NCI-H2107 (cell line): Measurements from ENCODE around the gene PCDHGA1.
"Not testable (repeated sequence)": the region's sequence is repeated elsewhere in the genome, so short reads cannot be mapped to it uniquely, and the experiment has no call there.

Experiments used
- DNase-seq: peaks from one replicate; lab custom pipeline; 2025; lab: John Stamatoyannopoulos, UW

Gene PCDHGA1

DNA sequence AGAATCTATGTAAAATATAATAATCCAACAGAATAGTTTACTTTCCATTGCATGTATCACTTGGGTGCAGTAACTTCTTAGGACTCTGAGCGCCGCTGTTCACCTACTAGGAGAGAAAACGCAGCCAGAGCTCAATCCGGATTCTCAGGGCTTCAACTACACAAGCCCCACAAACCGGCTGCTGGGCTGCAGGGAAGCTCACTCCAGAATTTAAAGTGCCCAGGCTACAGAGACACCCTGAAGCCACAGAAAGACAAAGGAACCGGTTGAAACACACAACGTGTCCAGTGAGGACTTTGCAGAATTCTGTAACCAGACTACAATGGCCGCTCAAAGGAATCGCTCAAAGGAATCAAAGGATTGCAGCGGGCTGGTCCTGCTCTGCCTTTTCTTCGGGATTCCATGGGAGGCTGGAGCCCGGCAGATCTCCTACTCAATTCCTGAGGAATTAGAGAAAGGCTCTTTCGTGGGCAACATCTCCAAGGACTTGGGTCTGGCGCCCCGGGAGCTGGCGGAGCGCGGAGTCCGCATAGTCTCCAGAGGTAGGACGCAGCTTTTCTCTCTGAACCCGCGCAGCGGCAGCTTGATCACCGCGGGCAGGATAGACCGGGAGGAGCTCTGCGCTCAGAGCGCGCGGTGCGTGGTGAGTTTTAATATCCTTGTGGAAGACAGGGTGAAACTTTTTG is 82.7 kb downstream of the PCDHGA1 start, which contains the start of gene PCDHGA10:
Gene PCDHGA10, plus strand, starts transcription at position 134 of the 686 bp plus-strand sequence. Its CDS starts 189 bp downstream, at position 323.
- DNase-seq = no peak

DNA sequence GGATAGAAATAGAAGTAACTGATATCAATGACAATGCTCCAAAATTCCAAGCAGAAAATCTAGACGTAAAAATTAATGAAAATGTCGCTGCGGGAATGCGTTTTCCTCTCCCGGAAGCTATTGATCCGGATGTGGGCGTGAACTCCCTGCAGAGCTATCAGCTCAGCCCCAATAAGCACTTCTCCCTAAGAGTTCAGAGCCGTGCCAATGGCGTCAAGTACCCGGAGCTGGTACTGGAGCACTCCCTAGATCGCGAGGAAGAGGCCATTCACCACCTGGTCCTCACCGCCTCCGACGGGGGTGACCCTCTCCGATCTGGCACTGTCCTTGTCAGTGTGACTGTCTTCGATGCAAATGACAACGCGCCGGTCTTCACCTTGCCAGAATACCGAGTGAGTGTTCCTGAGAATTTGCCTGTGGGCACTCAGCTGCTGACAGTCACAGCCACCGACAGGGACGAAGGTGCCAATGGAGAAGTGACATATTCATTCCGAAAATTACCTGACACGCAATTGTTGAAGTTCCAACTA is 83.3 kb downstream of the PCDHGA1 start:
- DNase-seq = no peak

GRCh38 chr5:141414548-141415274 is 84.4 kb downstream of the PCDHGA1 start:
- DNase-seq = not testable (repeated sequence)

DNA sequence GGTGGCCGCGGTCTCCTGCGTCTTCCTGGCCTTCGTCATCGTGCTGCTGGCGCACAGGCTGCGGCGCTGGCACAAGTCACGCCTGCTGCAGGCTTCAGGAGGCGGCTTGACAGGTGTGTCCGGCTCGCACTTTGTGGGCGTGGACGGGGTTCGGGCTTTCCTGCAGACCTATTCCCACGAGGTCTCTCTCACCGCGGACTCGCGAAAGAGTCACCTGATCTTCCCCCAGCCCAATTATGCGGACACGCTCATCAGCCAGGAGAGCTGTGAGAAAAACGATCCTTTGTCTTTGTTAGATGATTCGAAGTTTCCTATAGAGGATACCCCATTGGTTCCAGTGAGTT is 84.9 kb downstream of the PCDHGA1 start:
- DNase-seq = not testable (repeated sequence)

DNA sequence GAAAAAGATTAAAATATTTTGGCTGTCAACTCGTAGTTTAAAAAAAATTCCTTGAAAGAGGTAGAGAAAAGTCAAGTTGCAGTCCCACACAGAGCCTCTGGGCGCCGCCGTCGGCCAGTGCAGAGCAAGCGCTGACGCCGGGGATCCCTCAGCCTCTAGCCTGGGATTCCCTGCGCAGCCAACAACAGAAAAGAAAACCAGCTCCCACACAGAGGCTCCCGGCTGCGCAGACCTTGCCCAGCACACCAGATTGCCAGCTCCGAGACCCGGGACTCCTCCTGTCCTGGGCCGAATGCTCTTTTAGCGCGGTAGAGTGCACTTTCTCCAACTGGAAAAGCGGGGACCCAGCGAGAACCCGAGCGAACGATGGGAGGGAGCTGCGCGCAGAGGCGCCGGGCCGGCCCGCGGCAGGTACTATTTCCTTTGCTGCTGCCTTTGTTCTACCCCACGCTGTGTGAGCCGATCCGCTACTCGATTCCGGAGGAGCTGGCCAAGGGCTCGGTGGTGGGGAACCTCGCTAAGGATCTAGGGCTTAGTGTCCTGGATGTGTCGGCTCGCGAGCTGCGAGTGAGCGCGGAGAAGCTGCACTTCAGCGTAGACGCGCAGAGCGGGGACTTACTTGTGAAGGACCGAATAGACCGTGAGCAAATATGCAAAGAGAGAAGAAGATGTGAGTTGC is 87.3 kb downstream of the PCDHGA1 start, which contains the start of gene PCDHGB7:
Gene PCDHGB7, plus strand, starts transcription at position 184 of the 679 bp plus-strand sequence. Its CDS starts 183 bp downstream, at position 367.
- peak; percentile 26 for DNase-seq

- DNase-seq = no peak
Measured at GRCh38 chr5:141419074-141419880, 89.0 kb downstream of the PCDHGA1 start.

DNA sequence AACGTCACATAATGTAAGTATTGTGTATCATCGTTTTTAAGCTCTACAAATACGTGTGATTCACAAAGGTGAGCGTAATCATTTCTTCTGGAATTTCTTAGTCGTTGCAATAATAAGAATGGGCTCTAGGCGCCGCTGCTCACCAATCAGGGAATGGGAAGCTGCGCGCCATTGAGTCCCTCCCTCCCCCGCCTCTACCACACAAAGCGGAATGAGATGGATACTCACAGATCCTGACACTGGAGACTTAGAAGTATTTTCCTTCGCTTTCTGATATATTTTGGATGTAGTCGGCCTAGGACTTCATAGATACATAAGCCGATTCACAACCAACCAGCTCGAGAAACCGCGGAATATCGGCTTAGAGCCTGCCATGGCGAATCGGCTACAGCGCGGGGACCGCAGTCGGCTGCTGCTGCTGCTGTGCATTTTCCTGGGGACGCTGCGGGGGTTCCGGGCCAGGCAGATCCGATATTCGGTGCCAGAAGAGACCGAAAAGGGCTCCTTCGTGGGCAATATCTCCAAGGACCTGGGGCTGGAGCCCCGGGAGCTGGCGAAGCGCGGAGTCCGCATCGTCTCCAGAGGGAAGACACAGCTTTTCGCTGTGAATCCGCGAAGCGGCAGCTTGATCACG is 90.7 kb downstream of the PCDHGA1 start, which contains the start of gene PCDHGA11:
Gene PCDHGA11, plus strand, starts transcription at position 197 of the 634 bp plus-strand sequence. Its CDS starts 177 bp downstream, at position 374.
- no peak for DNase-seq

DNA sequence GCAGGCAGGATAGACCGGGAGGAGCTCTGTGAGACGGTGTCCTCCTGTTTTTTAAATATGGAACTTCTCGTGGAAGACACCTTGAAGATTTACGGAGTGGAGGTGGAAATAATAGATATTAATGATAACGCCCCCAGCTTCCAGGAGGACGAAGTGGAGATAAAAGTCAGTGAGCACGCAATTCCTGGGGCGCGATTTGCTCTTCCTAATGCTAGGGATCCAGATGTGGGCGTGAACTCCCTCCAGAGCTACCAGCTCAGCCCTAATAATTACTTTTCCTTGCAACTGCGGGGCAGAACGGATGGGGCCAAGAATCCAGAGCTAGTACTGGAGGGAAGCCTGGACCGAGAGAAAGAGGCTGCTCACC is 91.2 kb downstream of the PCDHGA1 start:
- no peak for DNase-seq

GRCh38 chr5:141422742-141423291 is 92.5 kb downstream of the PCDHGA1 start:
- DNase-seq = no peak

GRCh38 chr5:141427783-141428426 is 97.6 kb downstream of the PCDHGA1 start:
- DNase-seq = no peak

- DNase-seq = no peak
Measured at GRCh38 chr5:141430332-141431113, 100.2 kb downstream of the PCDHGA1 start, which contains the start of gene PCDHGA12. Gene PCDHGA12 (plus strand): TSS chr5:141430507. CDS start chr5:141430760, 253 bp downstream.

DNA sequence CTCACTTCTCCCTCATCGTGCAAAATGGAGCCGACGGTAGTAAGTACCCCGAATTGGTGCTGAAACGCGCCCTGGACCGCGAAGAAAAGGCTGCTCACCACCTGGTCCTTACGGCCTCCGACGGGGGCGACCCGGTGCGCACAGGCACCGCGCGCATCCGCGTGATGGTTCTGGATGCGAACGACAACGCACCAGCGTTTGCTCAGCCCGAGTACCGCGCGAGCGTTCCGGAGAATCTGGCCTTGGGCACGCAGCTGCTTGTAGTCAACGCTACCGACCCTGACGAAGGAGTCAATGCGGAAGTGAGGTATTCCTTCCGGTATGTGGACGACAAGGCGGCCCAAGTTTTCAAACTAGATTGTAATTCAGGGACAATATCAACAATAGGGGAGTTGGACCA is 101.0 kb downstream of the PCDHGA1 start:
- no peak for DNase-seq

DNA sequence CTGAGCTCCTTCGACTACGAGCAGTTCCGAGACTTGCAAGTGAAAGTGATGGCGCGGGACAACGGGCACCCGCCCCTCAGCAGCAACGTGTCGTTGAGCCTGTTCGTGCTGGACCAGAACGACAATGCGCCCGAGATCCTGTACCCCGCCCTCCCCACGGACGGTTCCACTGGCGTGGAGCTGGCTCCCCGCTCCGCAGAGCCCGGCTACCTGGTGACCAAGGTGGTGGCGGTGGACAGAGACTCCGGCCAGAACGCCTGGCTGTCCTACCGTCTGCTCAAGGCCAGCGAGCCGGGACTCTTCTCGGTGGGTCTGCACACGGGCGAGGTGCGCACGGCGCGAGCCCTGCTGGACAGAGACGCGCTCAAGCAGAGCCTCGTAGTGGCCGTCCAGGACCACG is 102.0 kb downstream of the PCDHGA1 start:
- not testable (repeated sequence) for DNase-seq

- not testable (repeated sequence) for DNase-seq
Measured at GRCh38 chr5:141432726-141433125, 102.4 kb downstream of the PCDHGA1 start.

- no peak for DNase-seq
Measured at GRCh38 chr5:141434006-141434405, 103.7 kb downstream of the PCDHGA1 start.

DNA sequence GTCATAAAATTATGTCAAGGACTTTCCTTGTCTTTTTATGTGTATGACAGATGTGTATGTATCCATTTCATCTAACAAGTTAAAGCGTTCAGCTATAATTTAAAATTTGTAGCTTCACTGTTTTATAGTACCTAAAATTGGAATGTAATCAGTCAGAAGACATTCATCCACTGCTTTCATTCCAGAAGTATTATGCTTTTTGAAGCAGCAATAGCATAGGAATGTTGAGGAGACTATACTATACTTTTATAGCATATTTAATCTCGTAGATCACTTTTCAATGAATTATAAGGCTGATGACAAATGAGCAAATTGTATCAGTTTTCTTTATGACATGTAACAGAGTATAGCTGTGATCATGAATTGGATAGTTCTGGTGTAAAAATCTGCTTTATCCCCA is 106.9 kb downstream of the PCDHGA1 start:
- no peak for DNase-seq

- no peak for DNase-seq
Measured at GRCh38 chr5:141439411-141440141, 109.3 kb downstream of the PCDHGA1 start.

GRCh38 chr5:141440341-141440740 is 110.0 kb downstream of the PCDHGA1 start:
- DNase-seq = no peak
